B cell (primary cell): Measurements from ENCODE around the gene TTC38. TPM values are rescaled to one million over a fixed set of nuclear protein-coding genes. Genes with fewer than 3 reads are reported as not detected.

Source experiments
- ATAC-seq: fragments of 200-7000 bp; cut with Tn5 transposase; one replicate; pipeline ENCODE4 v1.10.0; 2021; ENCODE audit warnings: low read depth, mild to moderate bottlenecking, moderate number of reproducible peaks, moderate library complexity
- CTCF ChIA-PET: fragments of 350-600 bp; sonication (Branson Sonifier 250); formaldehyde crosslinking; loops from one replicate; lab custom pipeline; 2021; ENCODE audit warnings: antibody characterized with exemption, inconsistent platforms; lab: Charles Lee
- POLR2A ChIA-PET: fragments of 350-600 bp; sonication (Branson Sonifier 250); formaldehyde crosslinking; loops from one replicate; lab custom pipeline; 2021; ENCODE audit warnings: antibody characterized with exemption; lab: Charles Lee
- DNase-seq: peaks from one replicate; pipeline ENCODE4 v3.0.0; 2013
- H2AFZ ChIP-seq: 2 replicates; pipeline ENCODE4 v1.6.1; 2012; ENCODE audit warnings: mild to moderate bottlenecking, low read depth, low read length; ENCODE audit not compliant: insufficient read depth, poor library complexity, severe bottlenecking
- H3K27ac ChIP-seq, 2 donors: 1 replicate in 1 of 2; 2 replicates in 1 of 2; pipeline ENCODE4 v1.5.1; 2012 to 2013; ENCODE audit warnings: low read length in 2 of 2, mild to moderate bottlenecking in 2 of 2, moderate library complexity in 1 of 2
- H3K27me3 ChIP-seq, 4 experiments: fragments of 200-600 bp in 1 of 4; sonication (generic) in 1 of 4; replicated peaks in 1 of 4; 1 replicate in 2 of 4; 2 replicates in 2 of 4; pipeline versions ENCODE4 v1.6.1 to v1.7.0; 2013 to 2016; ENCODE audit warnings: low read length in 3 of 4, mild to moderate bottlenecking in 2 of 4, mixed read lengths in 1 of 4, moderate library complexity in 1 of 4; ENCODE audit not compliant: insufficient read depth in 4 of 4, control insufficient read depth in 3 of 4; ENCODE audit errors: control extremely low read depth in 1 of 4
- H3K36me3 ChIP-seq, 2 experiments: replicated peaks in 1 of 2; 1 replicate in 1 of 2; 2 replicates in 1 of 2; pipeline versions ENCODE4 v1.6.1 to v1.7.1; 2013; ENCODE audit warnings: low read length in 1 of 2; ENCODE audit not compliant: insufficient read depth in 2 of 2, control insufficient read depth in 1 of 2; ENCODE audit errors: control extremely low read depth in 1 of 2, extremely low read depth in 1 of 2
- H3K4me1 ChIP-seq, 2 donors: fragments of 200-600 bp in 1 of 2; sonication (generic) in 1 of 2; 1 replicate in 1 of 2; 2 replicates in 1 of 2; pipeline versions ENCODE4 v1.5.1 to v1.6.1; 2013 to 2017; ENCODE audit warnings: low read length in 2 of 2; ENCODE audit not compliant: control insufficient read depth in 2 of 2, insufficient read depth in 2 of 2
- H3K4me2 ChIP-seq: replicated peaks from 2 replicates; pipeline ENCODE3; 2012; ENCODE audit warnings: mild to moderate bottlenecking, low read depth, low read length; ENCODE audit not compliant: poor library complexity, severe bottlenecking
- H3K4me3 ChIP-seq, 5 experiments: fragments of 200-600 bp in 1 of 5; sonication (generic) in 1 of 5; 1 replicate in 3 of 5; 2 replicates in 2 of 5; pipeline versions ENCODE4 v1.5.1 to v1.7.0; 2011 to 2016; ENCODE audit warnings: low read length in 4 of 5, mild to moderate bottlenecking in 4 of 5, low read depth in 2 of 5, control low read depth in 1 of 5, moderate library complexity in 1 of 5; ENCODE audit not compliant: insufficient read depth in 1 of 5; ENCODE audit errors: control extremely low read depth in 1 of 5, extremely low read depth in 1 of 5
- H3K79me2 ChIP-seq: fragments of 200-600 bp; sonication (generic); one replicate; pipeline ENCODE4 v1.6.0; 2016; ENCODE audit warnings: low read length; ENCODE audit not compliant: control insufficient read depth, insufficient read depth
- H3K9ac ChIP-seq: fragments of 200-600 bp; sonication (generic); 2 replicates; pipeline ENCODE4 v1.6.1; 2017; ENCODE audit warnings: mild to moderate bottlenecking, low read length, moderate library complexity
- H3K9me3 ChIP-seq, 3 donors: one replicate each; pipeline versions ENCODE4 v1.6.1 to v1.7.1; 2013; ENCODE audit warnings: low read length in 2 of 3; ENCODE audit not compliant: control insufficient read depth in 2 of 3, insufficient read depth in 1 of 3; ENCODE audit errors: control extremely low read depth in 1 of 3
- H4K20me1 ChIP-seq: 2 replicates; pipeline ENCODE4 v1.6.0; 2012; ENCODE audit warnings: mild to moderate bottlenecking, low read length; ENCODE audit not compliant: insufficient read depth, control insufficient read depth, poor library complexity, severe bottlenecking
- H3K27ac Mint-ChIP-seq: one replicate; pipeline ENCODE4 v1.8.0; 2021; ENCODE audit warnings: mixed read lengths
- H3K27me3 Mint-ChIP-seq: one replicate; pipeline ENCODE4 v1.8.0; 2021; ENCODE audit warnings: mixed read lengths
- H3K4me1 Mint-ChIP-seq: one replicate; pipeline ENCODE4 v1.8.0; 2021; ENCODE audit warnings: mixed read lengths
- H3K4me3 Mint-ChIP-seq: one replicate; pipeline ENCODE4 v1.8.0; 2021; ENCODE audit warnings: mixed read lengths
- H3K9me3 Mint-ChIP-seq: one replicate; pipeline ENCODE4 v1.8.0; 2022; ENCODE audit warnings: mixed read lengths; ENCODE audit not compliant: insufficient read depth
- CTCF ChIP-seq: fragments of 200-600 bp; IDR thresholded peaks from one replicate; pipeline ENCODE4 v1.8.0; 2022; ENCODE audit warnings: antibody characterized with exemption, mild to moderate bottlenecking
- EZH2 ChIP-seq: IDR thresholded peaks from 2 replicates; pipeline ENCODE4 v1.6.1; 2012; ENCODE audit warnings: borderline replicate concordance, low read depth, mild to moderate bottlenecking, moderate library complexity, low read length; ENCODE audit not compliant: insufficient read depth, poor library complexity, severe bottlenecking
- WGBS: methylation state at CpG from one replicate; pipeline ENCODE4 v1.1.5; 2013; ENCODE audit warnings: missing lambda C conversion rate; ENCODE audit not compliant: insufficient coverage; 5-methylcytosine and 5-hydroxymethylcytosine counted together
- intact Hi-C: fragments of 100-400 bp; cut with micrococcal nuclease; formaldehyde crosslinking; loops from one replicate; pipeline ENCODE4 v1.10.0; 2022
- polyA plus RNA-seq: library from polyadenylated mRNA; depleted of rRNA; stranded (reverse); fragments of >200 nt; gene quantifications from 2 replicates; pipeline ENCODE4 v1.2.3, GENCODE V29; 2012
- total RNA-seq, 2 donors: library from RNA; stranded (reverse); fragments of 120-200 nt in 1 of 2; gene quantifications; 1 replicate in 1 of 2; 2 replicates in 1 of 2; pipeline versions ENCODE4 v1.2.3 to v1.2.4, GENCODE V29; 2013 to 2022

TTC38 gene
- total and polyA plus RNA-seq, 2 donors (not counting 1 experiment from before 2014, with no cell fraction given), result 10.8 to 13.3 TPM

GRCh38 chr22:46308283-46308988, 40.6 kb downstream of the TTC38 start:
- no peaks in the 10 kb centered on the region for H3K4me1 Mint-ChIP-seq
- H3K36me3 ChIP-seq, result no peaks in the 10 kb centered on the region
- no peak for DNase-seq
- no peaks in the 10 kb centered on the region for H3K9me3 Mint-ChIP-seq
- WGBS, result 96% methylated on average over 23 of the region's 23 CpGs
- no peaks in the 10 kb centered on the region for H3K27me3 ChIP-seq
- H3K79me2 ChIP-seq, result peaks cover 25% of the 10 kb centered on the region
- no peak overlapping the region for H3K9ac ChIP-seq
- no peak overlapping the region for H3K4me3 Mint-ChIP-seq
- no peak overlapping the region for H3K4me3 ChIP-seq
- no peaks in the 10 kb centered on the region for H3K27me3 Mint-ChIP-seq
- no peak overlapping the region for H2AFZ ChIP-seq
- H3K9me3 ChIP-seq, result no peaks in the 10 kb centered on the region
- H3K4me2 ChIP-seq, result no peak overlapping the region
- H4K20me1 ChIP-seq, result no peaks in the 10 kb centered on the region
- POLR2A ChIA-PET, result interaction anchor here (0.6 kb wide), 1 partner anchor 40 kb away, joined by 4 read pairs; the partner anchor contains the start of gene TTC38
- ATAC-seq, result no peak
- no peak overlapping the region for H3K27ac ChIP-seq
- H3K4me1 ChIP-seq, result no peaks in the 10 kb centered on the region
- CTCF ChIA-PET, result interaction anchor here (0.8 to 12.8 kb wide), 2 partner anchors 148 to 187 kb away, joined by 3 to 228 read pairs; no protein-coding TSS in a partner anchor
- intact Hi-C loops, result no loop called here
- H3K27ac Mint-ChIP-seq, result no peak overlapping the region
- TF ChIP-seq EZH2 (no peak), CTCF (no peak)

GRCh38 chr22:46309526-46310085, 41.8 kb downstream of the TTC38 start:
- WGBS, result 98% methylated on average over 11 of the region's 15 CpGs
- no peak overlapping the region for H3K27ac Mint-ChIP-seq
- no peaks in the 10 kb centered on the region for H3K27me3 ChIP-seq
- H3K27ac ChIP-seq, result no peak overlapping the region
- no peak overlapping the region for H3K9ac ChIP-seq
- intact Hi-C loops, result no loop called here
- DNase-seq (no peak), ATAC-seq (no peak)
- H3K9me3 Mint-ChIP-seq, result no peaks in the 10 kb centered on the region
- no peak overlapping the region for H3K4me2 ChIP-seq
- H3K79me2 ChIP-seq, result peaks cover 25% of the 10 kb centered on the region
- no peaks in the 10 kb centered on the region for H3K9me3 ChIP-seq
- H3K4me1 ChIP-seq, result no peaks in the 10 kb centered on the region
- ChIA-PET POLR2A (no interaction called here), CTCF (interaction anchor here (1.3 to 12.8 kb wide), 2 partner anchors 188 to 303 kb away, joined by 6 to 228 read pairs; no protein-coding TSS in a partner anchor)
- no peaks in the 10 kb centered on the region for H4K20me1 ChIP-seq
- H3K4me3 Mint-ChIP-seq, result no peak overlapping the region
- H2AFZ ChIP-seq, result no peak overlapping the region
- no peak for TF ChIP-seq CTCF
- H3K4me3 ChIP-seq, result no peak overlapping the region
- no peaks in the 10 kb centered on the region for H3K4me1 Mint-ChIP-seq
- H3K36me3 ChIP-seq, result no peaks in the 10 kb centered on the region
- H3K27me3 Mint-ChIP-seq, result no peaks in the 10 kb centered on the region
